H1 (cell line): ENCODE results near the gene FXYD3. TPM values are rescaled to one million over a fixed set of nuclear protein-coding genes. Genes with fewer than 3 reads are reported as not detected.

Experiments
- CBX5 ChIP-seq: fragments of 300-800, 300-1000 bp; sonication (generic); IDR thresholded peaks from 2 replicates; pipeline ENCODE4 v1.7.1; 2016; ENCODE audit warnings: antibody characterized with exemption, low read length, low read depth
- KDM1A ChIP-seq: fragments of 200-600, 300-600 bp; sonication (generic); IDR thresholded peaks from 2 replicates; pipeline ENCODE4 v1.7.1; 2016; ENCODE audit warnings: mild to moderate bottlenecking, low read length, borderline replicate concordance
- KDM4A ChIP-seq: IDR thresholded peaks from one replicate; pipeline ENCODE4 v1.7.1; 2012; ENCODE audit warnings: low read depth, mild to moderate bottlenecking, moderate library complexity, low read length, inconsistent platforms; ENCODE audit not compliant: severe bottlenecking
- SIX5 ChIP-seq: IDR thresholded peaks from 2 replicates; pipeline ENCODE4 v1.6.1; 2011; ENCODE audit warnings: mild to moderate bottlenecking, low read depth, low read length
- SP1 ChIP-seq: IDR thresholded peaks from 2 replicates; pipeline ENCODE4 v1.6.1; 2011; ENCODE audit warnings: low read depth, low read length
- SP2 ChIP-seq: IDR thresholded peaks from 2 replicates; pipeline ENCODE4 v1.6.1; 2012; ENCODE audit warnings: mild to moderate bottlenecking, low read length, inconsistent platforms
- TAF1 ChIP-seq: IDR thresholded peaks from 2 replicates; pipeline ENCODE4 v1.6.1; 2011; ENCODE audit warnings: mild to moderate bottlenecking, low read depth, low read length
- polyA plus RNA-seq, 7 experiments: library from polyadenylated mRNA; depleted of rRNA in 3 of 7; stranded (reverse) in 5 of 7; unstranded in 2 of 7; fragments of >200 nt in 5 of 7; fragments of 200-250 nt in 2 of 7; gene quantifications; 1 replicate in 5 of 7; 2 replicates in 1 of 7; 4 replicates in 1 of 7; pipeline versions ENCODE4 v1.2.1 to v1.2.3, GENCODE V29; 2011 to 2013; ENCODE audit warnings: missing spikeins in 2 of 7, mixed read lengths in 2 of 7
- total RNA-seq: library from RNA; stranded (reverse); fragmentation: NEBNext Ultra II Directional; extraction: Animal tissue kit (Norgen Biotek cat#: 25700); gene quantifications from 2 replicates; pipeline ENCODE4 v1.2.1, GENCODE V29; 2021

The FXYD3 gene
- total and polyA plus RNA-seq, 2 of the 8 experiments (the other 6 are each of a cell fraction or from before 2014, with no cell fraction given): 0.33 TPM; not detected in 1

- TF ChIP-seq TAF1: no peak
- TF ChIP-seq CBX5: no peak
- TF ChIP-seq SIX5: no peak
- TF ChIP-seq SP2: no peak
- no peak for TF ChIP-seq KDM4A
- TF ChIP-seq KDM1A: no peak
- TF ChIP-seq SP1: no peak
These were observed 10.4 kb downstream of the FXYD3 start (continued) for GRCh38 chr19:35125749-35126623.
